ENCODE measurements around the gene ARMC6.

DNA sequence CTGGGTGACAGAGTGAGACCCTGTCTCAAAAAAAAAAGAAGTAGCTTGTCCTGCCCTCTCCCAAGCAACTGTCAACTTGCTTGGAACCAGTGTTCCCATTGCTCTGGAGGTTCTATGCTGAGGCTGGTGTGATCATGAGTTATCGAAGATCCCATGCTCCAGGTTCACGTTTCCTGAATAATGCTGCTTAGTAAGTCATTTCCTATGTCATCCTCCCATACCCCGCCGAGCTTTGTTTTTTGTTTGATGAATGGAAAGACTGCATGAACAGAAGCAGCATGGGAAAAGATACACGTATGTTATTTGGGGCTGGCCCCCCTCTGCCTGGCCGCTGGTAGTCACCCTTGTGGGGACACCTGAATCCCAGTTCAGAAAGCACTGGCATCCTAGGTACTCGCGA is 41.7 kb downstream of the ARMC6 start:
- TF ChIP-seq, protein P1, sequence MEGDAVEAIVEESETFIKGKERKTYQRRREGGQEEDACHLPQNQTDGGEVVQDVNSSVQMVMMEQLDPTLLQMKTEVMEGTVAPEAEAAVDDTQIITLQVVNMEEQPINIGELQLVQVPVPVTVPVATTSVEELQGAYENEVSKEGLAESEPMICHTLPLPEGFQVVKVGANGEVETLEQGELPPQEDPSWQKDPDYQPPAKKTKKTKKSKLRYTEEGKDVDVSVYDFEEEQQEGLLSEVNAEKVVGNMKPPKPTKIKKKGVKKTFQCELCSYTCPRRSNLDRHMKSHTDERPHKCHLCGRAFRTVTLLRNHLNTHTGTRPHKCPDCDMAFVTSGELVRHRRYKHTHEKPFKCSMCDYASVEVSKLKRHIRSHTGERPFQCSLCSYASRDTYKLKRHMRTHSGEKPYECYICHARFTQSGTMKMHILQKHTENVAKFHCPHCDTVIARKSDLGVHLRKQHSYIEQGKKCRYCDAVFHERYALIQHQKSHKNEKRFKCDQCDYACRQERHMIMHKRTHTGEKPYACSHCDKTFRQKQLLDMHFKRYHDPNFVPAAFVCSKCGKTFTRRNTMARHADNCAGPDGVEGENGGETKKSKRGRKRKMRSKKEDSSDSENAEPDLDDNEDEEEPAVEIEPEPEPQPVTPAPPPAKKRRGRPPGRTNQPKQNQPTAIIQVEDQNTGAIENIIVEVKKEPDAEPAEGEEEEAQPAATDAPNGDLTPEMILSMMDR (IDR thresholded peaks at IDR 0.05), result no peak
- no peak for TF ChIP-seq POLR2A (IDR thresholded peaks at IDR 0.05)
